Measurements from ENCODE around the gene KRT25. TPM values are rescaled to one million over a fixed set of nuclear protein-coding genes. Genes with fewer than 3 reads are reported as not detected.
"Not testable (repeated sequence)": the region's sequence is repeated elsewhere in the genome, so short reads cannot be mapped to it uniquely, and the experiment has no call there.

KRT25 gene
- total RNA-seq, 1 experiment from 2014 or later = not detected

DNA sequence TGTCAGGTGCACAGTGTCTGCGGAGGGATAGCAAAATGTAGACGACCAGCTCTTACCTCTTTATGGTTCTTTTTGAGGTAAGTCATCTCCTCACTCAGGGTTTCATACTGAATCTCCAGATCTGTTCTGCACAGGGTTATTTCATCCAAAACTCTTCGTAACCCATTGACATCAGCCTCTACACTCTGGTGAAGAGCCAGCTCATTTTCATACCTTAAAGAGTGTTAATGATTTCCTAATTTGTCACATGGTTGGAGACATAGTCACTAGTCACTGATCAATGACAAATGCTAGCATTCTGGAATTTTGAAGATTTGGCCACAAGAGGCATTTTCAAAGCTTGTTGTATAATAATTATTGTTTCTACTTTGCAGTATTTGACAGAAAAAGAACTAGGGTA is 1.3 kb downstream of the KRT25 start:
- DNase-seq (ENCODE audit: low spot score) = no peak

DNA sequence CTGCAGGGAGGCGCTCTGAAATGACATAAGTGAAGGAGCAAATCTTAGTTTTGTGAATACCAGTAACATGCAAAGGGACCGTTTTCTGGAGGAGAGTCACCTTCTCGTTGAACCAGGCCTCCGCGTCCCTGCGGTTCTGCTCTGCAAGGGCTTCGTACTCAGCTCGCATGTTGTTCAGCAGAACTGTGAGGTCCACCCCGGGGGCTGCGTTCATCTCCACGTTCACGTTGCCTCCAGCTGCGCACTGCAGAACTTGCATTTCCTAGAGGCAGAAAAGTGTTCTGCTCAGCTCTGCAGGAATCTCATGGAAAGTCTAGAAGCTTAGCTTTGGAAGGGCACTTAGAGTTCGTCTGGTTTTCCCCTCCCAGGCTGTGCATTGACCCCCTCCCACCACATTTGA is 4.1 kb downstream of the KRT25 start:
- DNase-seq (ENCODE audit: low spot score) = no peak

DNA sequence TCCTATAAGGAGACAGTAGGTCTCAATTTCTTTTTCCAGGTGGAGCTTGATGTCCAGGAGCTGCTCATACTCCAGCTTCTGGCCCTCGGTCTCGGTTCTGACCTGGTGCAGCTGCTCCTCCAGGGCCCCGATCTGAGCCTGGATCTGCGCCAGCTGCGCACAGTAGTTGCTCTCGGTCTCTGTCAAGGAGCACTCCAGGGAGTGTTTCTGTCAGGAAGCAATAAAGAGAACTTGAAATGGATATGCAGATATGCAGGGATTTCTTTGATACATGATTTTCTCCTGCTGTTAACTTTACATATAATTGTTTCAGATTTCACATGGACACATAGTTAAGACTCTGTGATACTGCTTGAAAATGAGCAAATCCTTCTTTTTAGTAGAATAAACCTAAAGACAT is 4.7 kb downstream of the KRT25 start:
- DNase-seq (ENCODE audit: low spot score) = no peak

DNA sequence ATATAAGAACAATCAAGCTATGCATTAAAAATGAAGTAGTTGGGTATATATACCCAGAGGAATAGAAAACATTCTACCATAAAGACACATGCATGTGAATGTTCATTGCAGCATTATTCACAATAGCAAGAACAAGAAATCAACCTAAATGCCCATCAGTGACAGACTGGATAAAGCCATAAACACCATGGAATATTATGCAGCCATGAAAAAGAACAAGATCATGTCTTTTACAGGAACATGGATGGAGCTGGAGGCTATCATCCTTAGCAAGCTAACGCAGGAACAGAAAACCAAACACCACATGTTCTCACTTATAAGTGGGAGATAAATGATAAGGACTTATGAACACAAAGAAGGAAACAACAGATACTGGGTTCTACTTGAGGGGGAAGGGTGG is 6.5 kb downstream of the KRT25 start:
- DNase-seq (ENCODE audit: low spot score) = not testable (repeated sequence)

DNA sequence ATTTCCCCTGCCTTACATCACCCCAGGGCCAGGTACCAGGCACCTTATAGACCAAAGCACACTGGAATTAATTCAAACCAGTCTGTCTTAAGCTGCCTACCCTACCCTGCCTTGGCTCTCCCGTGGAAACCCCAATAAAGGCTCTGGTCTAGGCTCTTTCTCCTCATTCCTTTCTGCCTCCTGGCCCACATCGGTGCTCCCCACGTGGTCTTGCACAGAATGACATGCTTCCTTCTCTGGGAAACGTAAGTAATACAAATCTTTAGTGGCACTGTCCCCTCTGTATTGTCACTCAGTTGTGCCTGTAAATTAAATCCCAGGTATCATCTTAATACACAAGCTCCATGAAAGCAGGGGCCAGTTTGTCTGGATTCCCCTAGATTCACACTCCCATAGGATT is 16.6 kb downstream of the KRT25 start:
- DNase-seq (ENCODE audit: low spot score) = no peak

DNA sequence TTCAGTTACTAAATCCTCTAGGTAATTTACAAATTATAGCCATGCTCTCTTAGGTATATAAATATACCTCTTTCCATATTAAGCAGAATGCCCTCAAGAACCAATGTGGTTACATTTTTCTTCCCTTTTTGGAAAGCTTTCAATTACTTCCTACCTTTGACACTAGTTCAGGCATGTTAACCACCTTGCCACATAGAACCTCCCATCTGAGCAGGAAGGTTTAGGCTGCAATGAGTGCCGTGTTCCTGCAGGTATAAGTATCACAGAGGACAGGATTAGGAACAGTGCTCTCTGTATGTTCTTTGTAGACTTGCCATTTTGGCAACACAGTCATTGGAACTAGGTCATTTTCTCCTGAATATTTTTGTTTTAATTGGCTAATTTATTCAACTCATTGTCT is 20.1 kb downstream of the KRT25 start:
- no peak for DNase-seq (ENCODE audit: low spot score)

DNA sequence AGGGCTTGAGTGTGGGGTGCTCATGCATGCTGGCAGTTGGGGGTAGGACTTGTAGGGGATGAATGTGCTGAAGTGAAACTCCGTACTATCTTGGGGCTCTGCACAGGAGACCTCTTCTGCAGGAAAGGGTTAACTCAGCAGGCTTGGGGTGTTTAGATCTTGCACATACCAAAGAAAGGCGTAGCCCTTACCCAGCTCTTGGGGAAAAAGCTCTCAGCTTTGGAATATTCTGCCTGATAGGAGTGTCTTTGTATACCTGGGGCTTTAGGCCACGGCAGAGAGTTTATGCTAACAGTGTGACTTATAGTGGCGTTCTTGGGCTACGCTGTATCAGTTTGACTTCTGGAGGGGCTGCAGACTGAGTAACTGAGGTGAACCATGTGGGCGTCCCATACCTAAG is 21.1 kb downstream of the KRT25 start:
- no peak for DNase-seq (ENCODE audit: low spot score)

DNA sequence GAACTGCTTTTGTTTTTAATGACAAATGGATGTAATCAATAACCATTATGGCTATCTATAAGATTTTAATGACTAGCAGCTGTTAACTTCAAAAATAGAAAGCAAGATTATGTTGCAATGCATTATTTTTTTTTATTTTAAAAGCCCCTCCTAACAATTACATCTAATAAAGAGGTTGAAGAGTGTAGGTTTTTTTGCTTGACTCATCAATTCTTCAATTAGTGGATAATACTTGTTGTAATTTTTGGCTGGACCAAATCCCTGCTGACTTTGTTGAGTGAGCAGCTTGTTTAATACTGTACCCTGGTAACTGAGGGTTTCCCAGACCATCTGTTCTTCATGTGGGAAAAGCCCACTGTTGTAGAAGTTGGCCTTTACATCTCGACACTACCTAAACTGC is 24.2 kb downstream of the KRT25 start:
- DNase-seq (ENCODE audit: low spot score) = no peak

DNA sequence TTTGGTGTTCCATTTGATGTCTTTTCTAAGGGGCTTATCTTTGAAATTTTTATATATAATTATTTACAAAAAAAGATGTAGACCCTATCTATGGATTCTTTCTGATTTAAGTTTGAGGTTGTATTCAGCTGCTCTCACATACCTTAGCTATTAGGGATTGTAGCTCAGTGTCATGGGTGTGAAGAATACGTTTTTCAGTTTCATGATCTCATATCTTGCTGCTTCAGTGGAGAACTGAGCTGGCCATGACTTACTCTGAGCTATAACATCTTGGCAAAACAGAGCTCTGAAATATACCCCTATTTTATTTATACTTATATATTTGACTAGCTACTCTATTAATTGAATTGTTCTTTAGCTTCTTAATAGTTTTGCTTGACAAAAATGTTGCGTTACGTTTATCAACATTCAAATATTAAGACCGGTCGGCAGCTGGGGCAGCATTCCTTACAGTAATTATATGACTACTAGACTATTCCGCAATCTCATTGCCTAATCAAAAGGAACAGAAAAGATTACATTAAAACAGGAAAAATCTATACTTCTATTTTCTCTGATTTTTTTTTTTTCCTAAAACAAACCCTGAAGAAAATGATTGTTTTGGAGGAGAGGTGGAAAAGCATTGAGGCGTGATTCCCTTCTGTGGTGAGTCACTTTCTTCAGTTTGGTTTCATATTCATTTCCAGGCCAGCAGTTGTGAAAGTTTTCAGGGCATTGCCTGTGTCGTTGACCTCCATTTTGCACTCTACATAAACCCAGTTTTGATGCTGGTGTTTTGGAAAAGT is 27.5 kb downstream of the KRT25 start:
- peak; percentile 80 for DNase-seq (ENCODE audit: low spot score)

DNA sequence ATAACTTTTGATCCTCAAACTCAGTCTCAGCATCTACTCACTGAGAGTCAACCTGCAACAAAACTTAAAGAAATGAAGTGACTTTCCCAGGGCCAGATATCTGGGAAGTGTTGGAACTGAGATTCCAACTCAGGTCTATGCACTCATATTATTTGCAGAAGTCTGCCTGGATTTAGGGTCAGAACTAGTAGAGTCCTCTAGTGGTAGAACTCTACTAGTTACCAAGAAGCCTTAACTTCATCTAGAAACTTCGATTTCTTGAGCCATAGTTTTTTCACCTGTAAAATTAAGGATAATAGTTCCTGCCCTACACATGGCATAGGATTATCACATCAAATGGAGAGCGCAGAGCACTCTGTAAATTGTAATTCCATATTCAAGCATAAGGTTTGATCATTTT is 28.2 kb downstream of the KRT25 start:
- peak; percentile 15 for DNase-seq (ENCODE audit: low spot score)

DNA sequence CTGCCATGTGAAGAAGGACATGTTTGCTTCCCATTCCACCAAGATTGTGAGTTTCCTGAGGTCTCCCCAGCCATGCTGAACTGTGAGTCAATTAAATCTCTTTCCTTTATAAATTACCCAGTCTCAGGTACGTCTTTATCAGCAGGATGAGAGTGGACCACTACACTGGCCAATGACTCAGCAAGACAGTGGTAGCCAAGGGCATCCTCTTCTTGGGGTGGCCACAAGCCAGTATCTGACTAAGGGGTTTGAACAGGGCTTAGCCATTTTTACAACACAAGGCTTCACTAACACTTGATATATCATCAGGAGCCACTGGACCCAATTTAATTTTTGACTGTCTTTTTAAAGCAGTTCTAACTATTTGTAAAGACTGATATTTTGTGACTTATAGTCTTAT is 30.5 kb downstream of the KRT25 start:
- no peak for DNase-seq (ENCODE audit: low spot score)

DNA sequence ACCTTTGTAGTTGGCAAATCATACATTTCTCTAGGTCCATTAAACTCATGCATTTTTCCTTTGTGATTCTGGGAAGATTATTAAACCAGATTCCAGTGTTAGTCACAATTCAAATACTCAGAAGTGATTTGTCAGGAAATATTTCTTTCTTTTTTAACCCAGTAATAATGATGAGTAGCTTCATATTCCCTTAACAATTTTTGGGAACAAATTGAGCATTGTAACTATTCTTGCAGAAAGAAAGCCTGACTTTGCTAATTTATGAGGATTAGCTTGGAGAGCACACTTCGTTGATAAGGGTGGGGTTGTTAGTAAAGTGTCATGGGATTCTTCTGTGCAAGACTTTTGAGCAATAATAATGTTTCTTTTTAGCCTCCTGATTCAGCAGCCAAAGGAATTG is 32.9 kb downstream of the KRT25 start:
- no peak for DNase-seq (ENCODE audit: low spot score)

DNA sequence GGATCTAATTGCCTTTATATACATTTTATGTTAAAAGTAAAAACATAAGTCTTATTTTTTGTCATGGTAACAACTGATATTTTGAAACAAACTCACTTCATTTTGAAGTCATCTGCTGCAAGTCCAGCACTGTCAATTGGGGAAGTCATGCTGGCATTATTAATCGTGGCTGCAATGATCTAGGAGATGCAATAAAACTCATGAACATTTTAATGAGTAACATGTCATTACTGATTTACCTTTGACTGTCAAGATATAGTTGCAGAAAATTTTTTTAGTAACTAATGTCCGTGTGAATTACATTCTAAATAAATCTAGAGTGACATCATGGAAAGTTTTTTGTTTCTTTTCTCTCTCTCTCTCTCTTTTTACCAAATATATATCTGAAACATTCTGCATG is 34.2 kb downstream of the KRT25 start:
- no peak for DNase-seq (ENCODE audit: low spot score)

DNA sequence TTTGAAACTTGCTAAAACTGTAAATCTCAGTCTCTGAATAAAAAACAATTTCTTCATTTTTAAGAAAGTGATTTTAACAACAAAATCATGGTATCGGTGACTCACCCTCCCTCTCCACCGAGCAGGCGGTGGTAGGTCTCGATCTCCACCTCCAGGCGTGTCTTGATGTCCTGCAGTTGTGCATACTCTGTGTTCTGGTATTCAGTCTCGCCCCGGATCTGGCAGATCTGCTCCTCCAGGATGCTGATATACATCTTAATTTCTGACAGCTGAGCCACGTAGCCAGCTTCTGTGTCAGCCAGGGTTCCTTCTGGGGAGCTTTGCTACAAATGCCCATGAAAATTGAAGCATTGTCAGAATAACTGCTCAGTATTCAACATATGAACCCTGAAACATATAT is 36.2 kb downstream of the KRT25 start:
- DNase-seq (ENCODE audit: low spot score) = no peak

DNA sequence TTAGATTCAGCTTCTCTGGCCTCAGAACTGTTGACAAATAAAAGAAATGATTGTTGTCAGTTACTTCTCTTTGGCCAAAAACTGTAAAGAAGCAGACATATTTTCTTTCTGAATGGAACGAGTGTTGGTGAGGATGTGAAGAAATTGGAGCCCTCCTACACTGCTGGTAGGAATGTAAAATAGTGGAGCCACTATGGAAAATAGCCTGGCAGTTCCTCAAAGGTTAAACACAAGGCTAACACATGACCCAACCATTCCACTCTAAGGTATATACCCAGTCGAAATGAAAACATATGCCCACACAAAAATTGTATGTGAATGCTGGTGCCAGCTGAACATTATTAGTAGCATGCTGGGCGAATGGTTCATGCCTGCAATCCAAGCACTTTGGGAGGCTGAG is 37.4 kb downstream of the KRT25 start:
- no peak for DNase-seq (ENCODE audit: low spot score)

DNA sequence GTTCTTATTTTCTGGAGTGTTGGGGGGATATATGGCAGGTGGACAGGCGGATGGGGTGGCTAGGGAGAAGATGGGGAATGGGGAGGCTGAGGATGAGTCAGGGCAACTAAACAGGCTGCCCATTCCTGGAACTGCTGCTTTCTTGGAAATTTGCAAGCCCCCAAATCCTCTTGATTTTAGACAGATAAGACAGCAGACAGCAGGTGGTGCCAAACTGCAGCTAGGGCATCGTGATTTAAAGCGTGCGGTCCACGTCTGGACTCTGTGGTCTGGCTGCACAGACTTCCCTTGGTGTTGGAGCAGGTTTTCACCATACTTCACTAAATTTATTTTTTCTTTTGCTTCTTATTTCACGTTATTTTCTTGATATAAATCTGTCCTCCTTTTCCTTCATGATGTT is 40.7 kb downstream of the KRT25 start:
- no peak for DNase-seq (ENCODE audit: low spot score)

DNA sequence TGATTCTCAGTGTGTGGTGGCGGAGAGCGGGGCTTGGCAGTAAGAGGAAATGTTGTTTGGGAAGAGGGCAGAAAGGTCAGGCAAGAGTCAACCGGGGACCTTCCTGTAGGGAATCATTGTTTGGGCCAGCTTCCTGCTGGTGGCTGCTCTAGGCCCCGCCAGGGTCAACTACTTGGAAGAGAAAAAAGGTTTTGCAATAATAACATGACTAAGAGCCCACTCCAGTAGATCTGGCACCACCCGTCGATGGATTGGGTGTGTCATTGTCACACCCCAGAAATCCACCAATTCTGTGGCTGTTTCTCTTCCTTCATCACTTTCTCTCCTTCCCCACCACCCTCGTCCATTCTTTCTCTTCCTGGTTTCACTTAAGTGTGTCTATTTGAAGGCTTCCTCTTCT is 47.4 kb downstream of the KRT25 start:
- peak; percentile 16 for DNase-seq (ENCODE audit: low spot score)

DNA sequence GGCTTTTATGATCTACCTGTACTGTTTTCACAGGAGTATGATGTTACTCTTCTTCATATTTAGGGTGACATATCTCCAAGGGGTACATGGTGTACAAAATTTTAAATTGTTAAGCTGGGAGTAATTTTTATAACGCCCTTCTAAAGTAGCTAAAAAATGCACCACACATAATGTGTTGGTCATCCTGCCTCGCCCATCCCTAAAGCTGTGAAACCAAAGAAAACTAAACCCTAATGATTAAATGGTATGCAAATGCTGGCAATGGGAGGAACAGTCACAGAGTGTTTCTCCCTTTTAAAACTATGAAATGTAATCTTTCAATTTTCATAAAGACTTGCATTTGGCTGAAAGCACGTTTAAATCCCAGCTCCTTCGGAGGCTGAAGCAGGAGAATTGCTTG is 49.5 kb downstream of the KRT25 start:
- no peak for DNase-seq (ENCODE audit: low spot score)

DNA sequence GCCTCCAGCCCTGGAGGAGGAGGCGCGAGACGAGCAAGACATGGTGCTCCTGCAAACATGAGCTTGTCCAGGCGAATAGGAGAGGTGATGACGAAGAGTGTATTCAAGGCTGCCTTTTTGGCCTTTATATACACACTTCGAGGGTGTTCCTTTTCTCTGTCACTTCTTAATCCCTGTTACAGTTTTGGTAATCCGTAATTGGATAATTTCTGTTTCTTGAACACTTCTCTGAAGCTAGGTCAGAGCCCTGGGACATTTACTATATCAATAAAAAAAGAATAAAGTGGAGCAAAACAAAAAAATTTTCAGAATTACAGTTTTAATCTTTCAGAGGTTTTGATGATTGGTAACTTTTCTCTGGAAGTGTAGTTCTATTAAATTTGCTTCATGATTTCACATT is 51.5 kb downstream of the KRT25 start, which contains the start of gene KRT24:
Gene KRT24, minus strand, starts transcription at position 101 of the 400 bp plus-strand sequence. Its CDS starts 59 bp downstream, at position 42.
- no peak for DNase-seq (ENCODE audit: low spot score)

DNA sequence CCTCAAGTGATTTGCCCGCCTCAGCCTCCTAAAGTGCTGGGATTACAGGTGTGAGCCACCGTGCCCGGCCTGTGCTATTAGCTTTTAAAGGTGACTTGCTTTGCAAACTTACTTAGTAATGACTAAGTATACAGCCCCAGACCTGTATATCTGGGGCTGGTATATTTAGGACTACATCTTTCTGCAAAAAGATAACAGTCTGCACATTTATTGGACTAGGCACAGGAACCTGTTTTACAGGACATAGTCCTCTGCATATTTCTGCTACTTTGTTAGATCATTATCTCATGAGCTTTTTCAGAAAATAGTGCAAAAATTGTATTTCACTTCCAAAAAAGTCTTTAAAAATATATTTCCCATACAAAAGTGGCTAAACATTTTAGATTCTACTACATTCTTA is 52.9 kb downstream of the KRT25 start:
- no peak for DNase-seq (ENCODE audit: low spot score)

DNA sequence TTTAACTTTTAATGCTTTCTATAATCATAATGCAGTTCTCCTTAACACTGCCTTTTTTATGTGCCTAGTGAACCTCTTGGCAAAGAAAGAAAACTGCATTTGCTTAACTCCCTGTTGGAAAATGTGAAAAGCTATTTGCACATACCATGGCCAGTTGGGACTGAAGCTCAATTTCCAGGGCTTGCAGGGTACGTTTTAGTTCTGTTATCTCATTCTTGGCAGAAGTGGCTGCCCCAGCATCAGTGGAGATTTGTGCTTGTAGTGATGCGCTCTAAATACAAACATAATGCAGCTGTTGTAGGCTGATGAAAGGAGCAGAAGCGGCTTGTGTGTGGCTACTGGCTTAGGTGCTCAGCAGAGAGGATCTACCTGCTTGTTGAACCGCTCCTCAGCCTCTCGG is 55.3 kb downstream of the KRT25 start:
- no peak for DNase-seq (ENCODE audit: low spot score)

DNA sequence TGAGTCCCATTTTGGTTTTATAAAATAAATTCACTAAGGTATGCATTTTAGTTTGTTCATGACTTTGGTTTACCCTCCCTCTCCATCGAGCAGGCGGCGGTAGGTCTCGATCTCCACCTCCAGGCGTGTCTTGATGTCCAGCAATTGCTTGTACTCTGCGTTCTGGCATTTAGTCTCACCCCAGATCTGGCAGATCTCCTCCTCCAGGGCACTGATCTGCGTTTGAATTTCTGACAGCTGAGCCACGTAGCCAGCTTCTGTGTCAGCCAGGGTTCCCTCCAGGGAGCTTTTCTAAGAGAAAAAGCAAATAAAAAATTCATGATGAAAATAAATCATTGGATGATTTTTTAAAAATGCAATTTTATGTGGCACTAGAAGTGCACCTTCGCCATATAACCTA is 55.8 kb downstream of the KRT25 start:
- DNase-seq (ENCODE audit: low spot score) = no peak

Data from H4 (cell line).